Vagina (tissue), 2 donors: ENCODE results near the gene NDRG2. TPM values are rescaled to one million over a fixed set of nuclear protein-coding genes. Genes with fewer than 3 reads are reported as not detected.

Experiments
- DNase-seq, 2 donors: peaks; one replicate each; pipeline ENCODE4 v3.0.0-alpha.2; 2017; ENCODE audit errors: extremely low spot score in 2 of 2
- H3K27ac ChIP-seq: fragments of 200-600 bp; sonication (generic); one replicate; pipeline ENCODE4 v1.5.1; 2019
- H3K27me3 ChIP-seq: fragments of 200-600 bp; sonication (generic); one replicate; pipeline ENCODE4 v1.5.1; 2019
- H3K36me3 ChIP-seq, 2 donors: fragments of 200-600 bp; sonication (generic); one replicate each; pipeline ENCODE4 v1.5.1; 2017 to 2019
- H3K4me1 ChIP-seq: fragments of 200-600 bp; sonication (generic); one replicate; pipeline ENCODE4 v1.5.1; 2019
- H3K4me3 ChIP-seq, 2 donors: fragments of 200-600 bp; sonication (generic); 1 replicate in 1 of 2; 2 replicates in 1 of 2; pipeline ENCODE4 v1.5.1; 2016 to 2019
- H3K9me3 ChIP-seq: fragments of 200-600 bp; sonication (generic); one replicate; pipeline ENCODE4 v1.5.1; 2019
- POLR2A ChIP-seq, 2 donors: fragments of 450-650 bp; IDR thresholded peaks; one replicate each; pipeline ENCODE4 v1.6.1; 2017; ENCODE audit warnings: antibody characterized with exemption in 2 of 2, mild to moderate bottlenecking in 2 of 2, moderate library complexity in 2 of 2
- POLR2AphosphoS5 ChIP-seq, 2 donors: sonication (generic); formaldehyde crosslinking; IDR thresholded peaks; one replicate each; pipeline ENCODE4 v1.9.0; 2017; ENCODE audit warnings: antibody characterized with exemption in 2 of 2, mild to moderate bottlenecking in 2 of 2, low read depth in 1 of 2; ENCODE audit not compliant: insufficient read depth in 1 of 2
- intact Hi-C: fragments of 100-400 bp; cut with DNase I; formaldehyde crosslinking; loops from one replicate; pipeline ENCODE4 v1.15.1; 2023
- total RNA-seq: library from RNA; depleted of rRNA; stranded (reverse); fragments of >200 nt; gene quantifications from one replicate; pipeline ENCODE4 v1.2.3, GENCODE V29; 2016
- TF ChIP-seq, protein P1 (sequence below), 3 experiments: fragments of 450-650 bp in 2 of 3; fragments of 200-600 bp in 1 of 3; sonication (generic) in 1 of 3; IDR thresholded peaks; one replicate each; pipeline ENCODE4 v1.5.1; 2017 to 2019; ENCODE audit warnings: antibody characterized with exemption in 3 of 3, mild to moderate bottlenecking in 2 of 3, moderate library complexity in 2 of 3

NDRG2 gene
- total RNA-seq, 1 donor from 2014 or later, result 307 TPM

- H3K4me3 ChIP-seq, result no peak overlapping the region
- TF ChIP-seq POLR2A (IDR thresholded peaks at IDR 0.05), result no peak
- TF ChIP-seq, protein P1, sequence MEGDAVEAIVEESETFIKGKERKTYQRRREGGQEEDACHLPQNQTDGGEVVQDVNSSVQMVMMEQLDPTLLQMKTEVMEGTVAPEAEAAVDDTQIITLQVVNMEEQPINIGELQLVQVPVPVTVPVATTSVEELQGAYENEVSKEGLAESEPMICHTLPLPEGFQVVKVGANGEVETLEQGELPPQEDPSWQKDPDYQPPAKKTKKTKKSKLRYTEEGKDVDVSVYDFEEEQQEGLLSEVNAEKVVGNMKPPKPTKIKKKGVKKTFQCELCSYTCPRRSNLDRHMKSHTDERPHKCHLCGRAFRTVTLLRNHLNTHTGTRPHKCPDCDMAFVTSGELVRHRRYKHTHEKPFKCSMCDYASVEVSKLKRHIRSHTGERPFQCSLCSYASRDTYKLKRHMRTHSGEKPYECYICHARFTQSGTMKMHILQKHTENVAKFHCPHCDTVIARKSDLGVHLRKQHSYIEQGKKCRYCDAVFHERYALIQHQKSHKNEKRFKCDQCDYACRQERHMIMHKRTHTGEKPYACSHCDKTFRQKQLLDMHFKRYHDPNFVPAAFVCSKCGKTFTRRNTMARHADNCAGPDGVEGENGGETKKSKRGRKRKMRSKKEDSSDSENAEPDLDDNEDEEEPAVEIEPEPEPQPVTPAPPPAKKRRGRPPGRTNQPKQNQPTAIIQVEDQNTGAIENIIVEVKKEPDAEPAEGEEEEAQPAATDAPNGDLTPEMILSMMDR (IDR thresholded peaks at IDR 0.05), result no peak
- no peak for TF ChIP-seq POLR2AphosphoS5 (IDR thresholded peaks at IDR 0.05; ENCODE audit: insufficient read depth in 1 of 2, low read depth in 1 of 2)
- intact Hi-C loops, result no loop called here
- no peaks in the 10 kb centered on the region for H3K4me1 ChIP-seq
- no peaks in the 10 kb centered on the region for H3K27me3 ChIP-seq
- DNase-seq, result no peak
- H3K36me3 ChIP-seq, result no peaks in the 10 kb centered on the region
- no peaks in the 10 kb centered on the region for H3K9me3 ChIP-seq
- H3K27ac ChIP-seq, result no peak overlapping the region
These were observed 30.7 kb upstream of the NDRG2 start for GRCh38 chr14:21055432-21056117.

GRCh38 chr14:21054768-21055145, 29.9 kb upstream of the NDRG2 start:
- intact Hi-C loops, result no loop called here
- TF ChIP-seq POLR2A (IDR thresholded peaks at IDR 0.05), result no peak
- TF ChIP-seq, protein P1 (IDR thresholded peaks at IDR 0.05), result no peak
- no peak for TF ChIP-seq POLR2AphosphoS5 (IDR thresholded peaks at IDR 0.05; ENCODE audit: insufficient read depth in 1 of 2, low read depth in 1 of 2)
- H3K27ac ChIP-seq, result no peak overlapping the region
- H3K4me1 ChIP-seq, result no peaks in the 10 kb centered on the region
- no peak overlapping the region for H3K4me3 ChIP-seq
- no peak for DNase-seq
- H3K27me3 ChIP-seq, result no peaks in the 10 kb centered on the region
- H3K9me3 ChIP-seq, result no peaks in the 10 kb centered on the region
- no peaks in the 10 kb centered on the region for H3K36me3 ChIP-seq

- H3K27me3 ChIP-seq, result no peaks in the 10 kb centered on the region
- TF ChIP-seq, protein P1 (IDR thresholded peaks at IDR 0.05), result no peak
- TF ChIP-seq POLR2AphosphoS5 (IDR thresholded peaks at IDR 0.05; ENCODE audit: insufficient read depth in 1 of 2, low read depth in 1 of 2), result no peak
- TF ChIP-seq POLR2A (IDR thresholded peaks at IDR 0.05), result no peak
- no peaks in the 10 kb centered on the region for H3K4me1 ChIP-seq
- H3K27ac ChIP-seq, result no peak overlapping the region
- intact Hi-C loops, result no loop called here
- no peak overlapping the region for H3K4me3 ChIP-seq
- no peaks in the 10 kb centered on the region for H3K36me3 ChIP-seq
- H3K9me3 ChIP-seq, result no peaks in the 10 kb centered on the region
- no peak for DNase-seq
These were observed 29.4 kb upstream of the NDRG2 start for GRCh38 chr14:21054123-21054767.

DNA sequence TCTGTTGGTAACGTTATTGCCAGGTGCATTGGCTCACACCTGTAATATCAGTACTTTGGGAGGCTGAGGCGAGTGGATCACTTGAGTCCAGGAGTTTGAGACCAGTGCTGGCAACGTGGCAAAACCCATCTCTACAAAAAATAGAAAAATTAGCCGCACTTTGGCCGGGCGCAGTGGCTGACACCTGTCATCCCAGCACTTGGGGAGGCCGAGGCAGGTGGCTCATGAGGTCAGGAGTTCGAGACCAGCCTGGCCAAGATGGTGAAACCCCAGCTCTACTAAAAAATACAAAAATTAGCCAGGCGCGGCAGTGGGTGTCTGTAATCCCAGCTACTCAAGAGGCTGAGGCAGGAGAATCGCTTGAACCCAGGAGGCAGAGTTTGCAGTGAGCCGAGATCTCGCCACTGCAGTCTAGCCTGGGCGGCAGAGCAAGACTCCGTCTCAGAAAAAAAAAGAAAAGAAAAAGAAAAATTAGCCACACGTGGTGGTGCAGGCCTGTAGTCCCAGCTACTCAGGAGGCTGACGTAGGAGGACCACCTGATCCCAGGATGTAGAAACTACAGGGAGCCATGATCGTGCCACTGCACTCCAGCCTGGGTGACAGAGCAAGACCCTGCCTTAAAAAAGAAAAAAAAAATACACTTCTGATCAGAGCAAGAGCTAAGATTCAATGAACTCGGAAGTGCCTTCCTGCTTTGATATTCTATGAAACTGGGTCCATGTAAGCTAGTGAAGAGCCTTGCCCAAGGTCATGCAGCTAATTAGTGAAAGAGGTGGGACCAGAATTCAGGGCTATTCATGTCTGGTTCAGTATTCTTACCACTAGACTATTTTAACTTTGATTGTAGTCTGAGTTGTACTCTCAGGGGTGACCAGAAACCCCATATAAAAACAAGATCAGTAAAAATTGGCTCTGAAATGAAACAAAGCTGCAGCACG, 28.6 kb upstream of the NDRG2 start:
- Histone ChIP-seq H3K27ac (no peak overlapping the region), H3K4me1 (no peaks in the 10 kb centered on the region), H3K36me3 (no peaks in the 10 kb centered on the region), H3K4me3 (no peak overlapping the region), H3K27me3 (no peaks in the 10 kb centered on the region), H3K9me3 (no peaks in the 10 kb centered on the region)
- intact Hi-C loops, result no loop called here
- DNase-seq, result no peak
- TF ChIP-seq, protein P1 (IDR thresholded peaks at IDR 0.05), result no peak
- TF ChIP-seq POLR2AphosphoS5 (IDR thresholded peaks at IDR 0.05; ENCODE audit: insufficient read depth in 1 of 2, low read depth in 1 of 2), result no peak
- no peak for TF ChIP-seq POLR2A (IDR thresholded peaks at IDR 0.05)
